Activated effector memory CD4-positive, alpha-beta T cell treated with Interleukin-2 at 50 U/mL for 16 hours (primary cell): ENCODE measurements around the gene CCN6.
"Not testable (repeated sequence)": the region's sequence is repeated elsewhere in the genome, so short reads cannot be mapped to it uniquely, and the experiment has no call there.

Experiments used
- DNase-seq: peaks from one replicate; pipeline ENCODE4 v3.0.0-alpha.2; 2020

CCN6 gene

GRCh38 chr6:112054555-112055190 is 769 bp downstream of the CCN6 start:
- DNase-seq = no peak

DNA sequence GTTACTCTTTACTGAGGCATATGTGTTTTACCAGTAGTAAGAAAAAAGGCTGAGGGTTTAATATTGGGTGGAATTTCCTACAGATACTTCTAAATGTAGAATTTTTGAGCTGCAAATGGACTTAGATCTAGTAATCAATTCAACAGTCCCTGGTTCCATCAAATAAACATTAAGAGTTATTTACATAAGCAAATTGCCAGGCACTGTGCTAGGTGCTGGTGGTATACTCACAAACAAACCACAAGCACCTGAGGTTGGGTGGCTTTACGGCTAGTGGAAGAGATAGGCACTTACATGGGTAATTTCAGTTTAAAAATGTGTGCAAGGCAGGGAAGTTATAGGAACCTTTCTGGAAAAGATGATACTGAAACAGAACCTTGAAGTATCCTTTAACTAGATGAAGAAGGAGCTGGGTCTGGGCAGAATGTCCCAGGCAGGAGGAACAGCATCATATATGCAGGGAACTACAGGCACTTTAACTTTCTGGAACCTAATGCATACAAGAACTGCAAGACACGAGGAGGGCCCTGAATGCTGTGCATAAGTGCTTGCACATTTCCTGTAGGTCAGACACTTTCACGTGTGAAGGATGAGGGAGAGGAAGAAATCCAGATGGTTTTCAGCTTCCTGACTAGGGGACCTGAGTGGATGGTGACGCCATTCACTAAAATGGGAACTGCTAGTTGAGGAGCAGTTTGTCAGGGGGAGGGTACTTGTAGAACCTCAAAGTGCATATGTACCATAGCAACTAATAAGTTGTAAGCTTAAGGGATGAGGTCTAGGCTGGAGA is 4.5 kb downstream of the CCN6 start:
- no peak for DNase-seq

DNA sequence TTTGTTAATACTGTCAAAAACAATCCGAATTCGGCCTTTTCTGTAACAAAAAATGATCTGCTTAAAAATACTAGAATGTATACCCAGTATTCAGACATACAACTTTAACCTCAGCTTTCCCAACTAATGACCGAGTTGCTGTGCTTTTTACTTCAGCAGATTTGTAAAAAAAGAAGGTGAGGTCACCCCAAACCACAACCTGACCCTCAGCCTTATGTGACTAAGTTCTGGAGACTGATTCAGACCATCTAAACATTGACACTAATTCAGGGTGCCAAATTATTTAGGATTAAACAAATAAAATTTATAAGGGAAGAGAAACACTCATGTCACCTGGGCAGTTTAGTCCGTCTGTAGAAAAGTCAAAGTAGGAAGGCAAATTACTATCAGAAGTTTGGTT is 7.7 kb downstream of the CCN6 start:
- no peak for DNase-seq

GRCh38 chr6:112062966-112063365 is 9.1 kb downstream of the CCN6 start:
- no peak for DNase-seq

DNA sequence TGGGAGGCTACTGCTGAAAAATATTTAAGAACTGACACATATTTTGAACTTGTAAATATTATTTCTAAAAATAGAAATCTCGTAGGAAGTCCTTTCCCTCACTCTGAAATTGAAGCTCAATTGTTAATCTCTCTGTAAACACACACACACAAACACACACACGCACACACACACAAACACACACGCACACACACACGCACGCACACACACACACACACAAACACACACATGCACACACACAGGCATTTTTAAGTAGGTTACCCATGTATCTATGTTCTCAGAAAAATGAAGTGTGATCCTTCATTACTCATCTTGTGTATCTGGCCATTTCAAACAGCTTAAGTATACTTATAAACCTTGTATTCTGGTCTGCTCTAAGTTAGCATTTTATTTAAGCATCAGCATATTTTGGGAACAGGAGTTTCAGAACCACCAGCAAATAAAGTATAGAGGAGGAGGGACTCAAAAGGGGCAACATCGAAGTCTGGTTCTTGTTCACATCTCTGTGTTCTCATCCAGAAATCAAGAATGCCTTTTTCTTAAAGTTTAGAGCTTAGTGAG is 11.6 kb downstream of the CCN6 start:
- no peak for DNase-seq

- no peak for DNase-seq
These were observed 12.7 kb downstream of the CCN6 start for GRCh38 chr6:112066606-112067005.

DNA sequence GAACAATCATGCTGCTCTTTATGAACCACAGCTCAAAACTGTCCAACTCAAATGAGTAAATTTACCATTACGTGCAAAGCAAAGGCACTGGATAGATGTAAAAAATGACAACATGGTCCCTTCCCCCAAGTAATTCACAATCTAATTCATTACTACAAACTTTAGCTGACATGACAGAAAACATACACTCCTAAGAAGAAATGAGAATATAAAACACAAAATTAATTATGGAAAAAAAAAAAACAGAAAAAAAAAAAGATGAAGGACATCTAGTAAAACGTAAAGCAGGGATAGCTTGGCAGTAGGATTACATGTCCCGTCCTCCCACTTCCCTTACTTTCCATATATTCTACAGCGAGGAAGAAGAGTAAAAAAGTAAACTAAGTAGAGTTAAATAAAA is 27.7 kb downstream of the CCN6 start:
- DNase-seq = no peak

DNA sequence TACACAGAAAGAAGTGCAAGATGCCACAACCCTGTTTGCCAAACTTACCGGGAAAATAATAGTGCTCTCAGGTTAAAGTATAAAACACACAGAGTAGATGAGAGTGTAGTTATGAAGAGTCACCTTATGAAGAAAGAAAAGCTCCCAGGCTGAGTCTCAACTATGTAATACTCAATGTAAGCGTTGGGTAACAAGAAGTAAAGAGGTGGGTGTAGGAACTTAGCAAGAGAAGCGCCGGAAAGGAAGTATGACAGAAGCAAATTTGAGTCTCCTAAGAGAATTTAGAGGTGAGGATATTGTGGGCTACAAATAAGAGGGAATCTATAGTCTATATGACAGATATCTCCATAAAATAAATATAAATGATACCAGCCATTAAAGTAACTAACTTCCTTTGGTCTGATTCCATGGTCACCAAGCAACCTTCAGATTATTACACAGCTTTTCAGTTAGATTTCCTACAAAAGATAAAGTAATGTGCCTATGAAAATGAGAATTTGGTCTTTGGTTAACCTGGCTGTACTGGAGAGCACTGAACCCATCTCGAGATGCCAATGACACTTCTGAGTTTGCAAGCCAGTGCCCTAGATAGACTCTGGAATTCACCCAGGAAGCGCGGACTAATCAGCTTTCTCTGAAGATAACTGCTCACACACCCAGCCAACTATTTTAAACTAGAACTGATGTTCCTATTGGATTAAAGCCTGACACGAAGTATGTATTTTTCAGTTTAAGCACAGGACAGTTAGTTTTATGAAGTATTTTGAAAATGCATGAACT is 31.6 kb downstream of the CCN6 start:
- DNase-seq = no peak

- DNase-seq = no peak
These were observed 32.8 kb downstream of the CCN6 start for GRCh38 chr6:112086744-112087135.

DNA sequence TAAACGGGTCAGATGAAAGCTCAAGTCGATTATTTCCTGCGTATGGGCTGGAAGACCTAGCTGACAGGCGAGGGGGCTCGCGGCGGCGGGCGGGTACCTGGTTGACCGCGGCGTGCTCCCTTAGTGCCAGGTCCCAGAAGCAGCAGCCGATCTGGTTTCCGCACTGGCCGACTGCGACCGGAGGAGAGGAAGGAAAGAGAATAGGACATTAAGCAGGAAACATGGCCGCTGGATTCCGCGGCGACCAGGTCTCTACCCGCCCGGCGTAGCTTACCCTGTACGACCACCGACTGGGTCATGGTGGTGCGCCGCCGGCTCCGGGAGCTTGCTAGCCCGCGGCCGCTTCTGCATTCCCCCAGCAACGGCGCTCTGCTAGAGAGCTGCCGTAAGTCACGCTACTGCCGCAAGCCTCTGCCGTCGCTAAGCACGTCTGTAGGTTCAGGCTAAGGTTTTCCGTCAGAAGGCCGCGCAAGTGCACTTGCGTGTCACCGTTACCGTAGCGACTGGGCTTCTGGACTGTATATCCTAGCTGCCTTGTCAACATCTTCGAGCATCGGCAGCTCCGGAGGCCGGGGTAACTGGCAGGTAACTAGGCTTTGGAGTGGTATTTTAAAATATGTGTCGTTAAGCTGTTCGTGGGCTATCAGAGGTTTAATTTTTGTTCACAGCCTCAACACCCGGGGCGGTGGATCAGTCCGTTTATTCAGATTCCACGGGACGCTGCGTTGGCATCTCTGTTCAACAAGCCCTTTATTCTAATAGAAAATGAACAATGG is 33.4 kb downstream of the CCN6 start, which contains the start of the genes FAM229B and TUBE1:
TSS of gene FAM229B (plus strand) at position 456 of the 776 bp plus-strand sequence. CDS start 11,693 bp downstream, outside the sequence.
TSS of gene TUBE1 (minus strand) at position 347 of the 776 bp plus-strand sequence. CDS start at position 299, 48 bp downstream.
- peak; percentile 79 for DNase-seq

DNA sequence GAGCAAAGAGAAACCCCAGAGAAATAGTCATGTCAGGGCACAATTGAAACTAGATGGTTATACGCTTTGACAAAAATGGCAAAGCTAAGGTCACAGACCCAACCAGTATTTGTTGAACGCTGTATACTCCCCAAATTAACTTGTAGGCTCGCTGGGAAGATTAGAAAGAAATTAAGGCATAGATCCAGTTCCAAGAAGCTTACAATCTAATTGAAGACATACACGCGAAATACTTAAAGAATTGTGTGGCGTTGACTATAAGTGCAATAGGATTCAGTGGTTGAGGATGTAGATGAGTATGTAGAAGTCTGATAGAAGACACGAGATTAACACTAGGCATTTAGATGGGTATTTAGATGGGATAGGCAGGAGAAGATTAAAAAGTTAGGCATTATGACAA is 34.0 kb downstream of the CCN6 start:
- DNase-seq = no peak

- DNase-seq = no peak
These were observed 43.0 kb downstream of the CCN6 start for GRCh38 chr6:112096901-112097300.

DNA sequence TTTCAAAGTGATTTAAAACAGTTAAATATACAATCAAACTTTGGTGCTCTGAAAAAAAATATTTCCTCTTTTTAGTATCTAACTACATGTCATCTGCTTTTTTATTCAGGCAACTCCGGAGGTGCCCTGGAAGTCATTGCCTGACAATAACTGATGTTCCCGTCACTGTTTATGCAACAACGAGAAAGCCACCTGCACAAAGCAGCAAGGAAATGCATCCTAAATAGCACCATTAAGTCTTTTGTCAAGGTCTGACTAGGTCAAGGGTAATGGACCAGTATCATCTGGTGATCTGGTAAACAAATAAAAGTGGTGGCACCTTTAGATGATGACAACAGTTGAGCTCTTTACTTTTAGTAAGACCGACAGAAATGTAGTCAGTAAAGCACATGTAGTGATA is 46.7 kb downstream of the CCN6 start:
- no peak for DNase-seq

DNA sequence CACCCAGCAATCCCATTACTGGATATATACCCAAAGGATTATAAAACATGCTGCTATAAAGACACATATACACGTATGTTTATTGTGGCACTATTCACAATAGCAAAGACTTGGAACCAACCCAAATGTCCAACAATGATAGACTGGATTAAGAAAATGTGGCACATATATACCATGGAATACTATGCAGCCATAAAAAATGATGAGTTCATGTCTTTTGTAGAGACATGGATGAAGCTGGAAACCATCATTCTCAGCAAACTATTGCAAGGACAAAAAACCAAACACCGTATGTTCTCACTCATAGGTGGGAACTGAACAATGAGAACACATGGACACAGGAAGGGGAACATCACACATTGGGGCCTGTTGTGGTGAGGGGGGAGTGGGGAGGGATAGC is 52.1 kb downstream of the CCN6 start:
- DNase-seq = not testable (repeated sequence)

GRCh38 chr6:112106562-112106961 is 52.7 kb downstream of the CCN6 start:
- DNase-seq = no peak

DNA sequence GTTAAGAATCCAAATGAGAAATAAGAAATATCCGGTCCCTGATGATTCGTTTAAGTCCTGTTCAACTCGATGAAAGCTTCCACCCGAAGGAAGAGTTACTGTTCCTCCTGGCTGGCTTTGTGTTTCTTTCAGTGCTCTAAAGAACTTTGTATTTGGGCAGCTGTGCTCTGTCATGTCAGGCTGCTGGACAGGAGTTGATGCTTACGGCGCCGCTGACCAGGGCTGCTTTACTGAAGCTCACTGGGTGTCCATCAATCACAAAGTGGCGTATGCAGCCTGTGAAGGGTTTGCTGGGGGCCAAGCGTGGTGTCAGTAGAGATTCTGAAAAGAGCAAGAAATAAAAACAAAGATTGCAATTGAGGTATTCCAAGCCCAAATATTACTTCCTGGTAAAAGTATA is 55.4 kb downstream of the CCN6 start:
- no peak for DNase-seq

DNA sequence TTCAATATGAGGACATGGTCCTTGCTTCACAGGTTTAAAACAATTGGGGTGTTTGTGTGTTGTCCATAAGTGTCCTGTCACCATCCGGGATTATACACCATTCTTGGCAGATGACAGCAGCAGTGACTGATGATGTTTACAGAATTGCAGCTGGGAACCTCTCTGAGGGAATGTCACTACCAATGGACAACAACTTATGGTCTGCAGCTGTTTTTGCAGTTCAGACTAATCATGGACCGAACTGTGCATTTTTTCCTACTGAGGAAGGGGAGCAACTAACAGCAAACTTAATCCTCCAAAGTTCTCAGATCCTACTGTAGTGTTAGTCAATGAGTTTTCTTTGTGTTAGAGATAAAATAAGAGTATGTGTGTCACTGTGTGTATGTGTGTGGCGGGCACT is 59.5 kb downstream of the CCN6 start:
- DNase-seq = no peak

DNA sequence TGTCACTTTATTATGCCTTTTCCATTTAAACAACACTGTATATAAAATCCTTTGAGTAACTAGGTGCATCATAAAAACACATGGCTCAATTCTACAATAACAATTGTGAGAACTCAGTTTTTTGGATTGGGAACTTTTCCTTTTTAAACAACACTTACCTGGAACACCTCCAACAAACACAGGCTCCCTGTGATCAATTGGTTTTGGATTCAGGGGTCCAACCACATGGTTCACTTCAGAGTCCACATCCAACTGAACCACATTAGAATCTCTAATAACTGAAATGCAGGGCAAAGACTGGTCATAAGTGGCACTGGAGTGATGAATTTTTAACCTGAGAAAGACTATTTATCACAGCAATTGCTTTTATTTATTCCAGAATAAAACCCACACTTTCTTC is 60.0 kb downstream of the CCN6 start:
- DNase-seq = no peak

GRCh38 chr6:112114577-112115223 is 60.8 kb downstream of the CCN6 start:
- no peak for DNase-seq

DNA sequence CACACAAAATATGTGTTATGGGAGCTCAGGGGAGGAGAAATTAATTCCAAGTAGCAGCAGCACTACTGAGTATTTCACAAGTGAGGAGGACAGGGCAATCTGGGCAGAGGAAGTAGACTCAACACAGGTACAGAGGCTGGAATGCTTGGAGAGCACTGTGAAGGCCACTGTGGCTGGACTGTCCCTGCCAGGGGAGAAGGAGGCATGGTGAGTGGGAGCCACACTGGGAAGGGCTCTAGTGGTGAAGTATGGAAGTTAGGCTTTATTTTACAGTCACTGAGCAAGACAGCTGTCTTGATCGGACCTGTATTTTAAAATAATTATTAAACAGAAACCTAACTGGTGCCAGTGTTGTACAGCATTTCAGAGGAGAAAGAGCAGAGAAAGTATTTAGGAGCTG is 62.3 kb downstream of the CCN6 start:
- no peak for DNase-seq

DNA sequence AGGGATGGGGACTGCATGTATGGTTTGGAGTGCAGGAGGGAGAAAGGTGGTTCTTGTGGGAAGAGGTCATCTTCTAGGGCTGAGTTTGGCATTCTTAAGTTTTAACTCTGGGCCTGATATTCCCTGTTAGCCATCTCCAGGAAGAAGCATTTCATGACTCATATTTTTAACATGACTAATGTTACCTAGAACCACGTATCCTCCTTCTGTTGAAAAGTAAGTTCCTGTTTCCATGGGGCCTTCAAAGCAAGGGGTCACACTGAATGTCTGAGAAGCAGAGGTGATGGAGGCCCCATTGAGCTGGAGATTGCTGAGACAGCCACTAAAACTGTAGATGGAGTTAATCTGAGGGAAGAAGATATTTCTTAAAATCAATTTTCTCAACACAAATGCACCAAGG is 63.6 kb downstream of the CCN6 start:
- no peak for DNase-seq

DNA sequence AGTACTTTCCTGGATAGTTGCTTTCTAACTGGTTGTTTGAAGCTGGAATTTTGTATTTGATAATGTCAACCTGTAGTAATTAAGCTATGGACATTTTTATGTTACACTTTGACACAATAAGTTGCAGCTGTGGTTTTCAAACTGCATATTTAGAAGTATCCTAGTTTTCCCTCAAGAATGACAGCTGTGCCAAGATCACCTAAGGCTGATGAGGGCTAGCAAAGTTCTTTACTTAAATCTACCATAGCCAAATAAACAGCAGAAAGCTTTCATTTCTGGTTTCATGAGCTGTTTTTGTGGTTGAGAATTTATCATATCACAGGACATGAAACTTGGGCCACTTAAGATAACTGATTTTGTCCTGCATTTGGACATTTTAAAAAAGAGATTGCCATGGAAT is 64.1 kb downstream of the CCN6 start:
- DNase-seq = no peak
